SK-N-SH treated with all-trans-retinoic acid at 6 μM for 48 hours (cell line): ENCODE results near the gene PDE1C.

Source experiments
- ATAC-seq: fragments of 200-7000 bp; cut with Tn5 transposase; 3 replicates; pipeline ENCODE4 v1.9.1; 2020; ENCODE audit warnings: mild to moderate bottlenecking, moderate library complexity
- ARNTL ChIP-seq: fragments of 450-650 bp; formaldehyde crosslinking; IDR thresholded peaks from 2 replicates; pipeline ENCODE4 v1.5.0; 2020; ENCODE audit warnings: low read depth, mild to moderate bottlenecking, moderate library complexity, borderline replicate concordance
- BACH2 ChIP-seq: fragments of 250-450 bp; sonication (Bioruptor Pico); IDR thresholded peaks from 2 replicates; pipeline ENCODE4 v1.9.0; 2021; ENCODE audit warnings: mild to moderate bottlenecking, borderline replicate concordance
- CREB5 ChIP-seq: fragments of 250-450 bp; sonication (Bioruptor Pico); IDR thresholded peaks from 2 replicates; pipeline ENCODE4 v1.5.1; 2020; ENCODE audit warnings: low read depth, mild to moderate bottlenecking, moderate library complexity
- CSDC2 ChIP-seq: fragments of 250-450 bp; sonication (Bioruptor Pico); IDR thresholded peaks from 2 replicates; pipeline ENCODE4 v1.5.0; 2020; ENCODE audit warnings: mild to moderate bottlenecking, moderate library complexity
- CSRNP3 ChIP-seq: fragments of 250-450 bp; sonication (Bioruptor Pico); IDR thresholded peaks from 2 replicates; pipeline ENCODE4 v1.5.1; 2021; ENCODE audit warnings: mild to moderate bottlenecking, moderate library complexity
- GLIS3 ChIP-seq: fragments of 250-450 bp; sonication (Bioruptor Pico); IDR thresholded peaks from 2 replicates; pipeline ENCODE4 v1.5.0; 2020; ENCODE audit warnings: mild to moderate bottlenecking, moderate library complexity
- ISL1 ChIP-seq: fragments of 250-450 bp; sonication (Bioruptor Pico); IDR thresholded peaks from 2 replicates; pipeline ENCODE4 v2.1.2; 2022; ENCODE audit warnings: mild to moderate bottlenecking, moderate library complexity
- PATZ1 ChIP-seq: fragments of 250-450 bp; sonication (Bioruptor Pico); IDR thresholded peaks from 2 replicates; pipeline ENCODE4 v1.8.0; 2020; ENCODE audit warnings: mild to moderate bottlenecking, moderate library complexity, borderline replicate concordance
- POU6F1 ChIP-seq: fragments of 250-450 bp; sonication (Bioruptor Pico); IDR thresholded peaks from 2 replicates; pipeline ENCODE4 v1.8.0; 2021; ENCODE audit warnings: low read depth, mild to moderate bottlenecking, moderate library complexity, borderline replicate concordance
- PPARA ChIP-seq: fragments of 250-450 bp; sonication (Bioruptor Pico); IDR thresholded peaks from 2 replicates; pipeline ENCODE4 v1.5.0; 2020; ENCODE audit warnings: mild to moderate bottlenecking, borderline replicate concordance
- RARB ChIP-seq: fragments of 250-450 bp; sonication (Bioruptor Pico); IDR thresholded peaks from 2 replicates; pipeline ENCODE4 v1.8.0; 2021; ENCODE audit warnings: mild to moderate bottlenecking, moderate library complexity
- SNAI2 ChIP-seq: fragments of 250-450 bp; sonication (Bioruptor Pico); IDR thresholded peaks from 2 replicates; pipeline ENCODE4 v1.5.0; 2020; ENCODE audit warnings: mild to moderate bottlenecking, moderate library complexity
- TOX ChIP-seq: fragments of 250-450 bp; sonication (Bioruptor Pico); IDR thresholded peaks from 2 replicates; pipeline ENCODE4 v1.8.0; 2021; ENCODE audit warnings: mild to moderate bottlenecking, moderate library complexity, borderline replicate concordance
- TSHZ2 ChIP-seq: fragments of 250-450 bp; sonication (Bioruptor Pico); IDR thresholded peaks from 2 replicates; pipeline ENCODE4 v1.5.0; 2020; ENCODE audit warnings: mild to moderate bottlenecking, moderate library complexity
- ZC3H10 ChIP-seq: fragments of 250-450 bp; sonication (Bioruptor Pico); IDR thresholded peaks from 2 replicates; pipeline ENCODE4 v1.5.1; 2021; ENCODE audit warnings: mild to moderate bottlenecking, moderate library complexity
- ZFP3 ChIP-seq: fragments of 250-450 bp; sonication (Bioruptor Pico); IDR thresholded peaks from 2 replicates; pipeline ENCODE4 v1.5.0; 2020; ENCODE audit warnings: mild to moderate bottlenecking, moderate library complexity
- ZFP30 ChIP-seq: fragments of 450-650 bp; formaldehyde crosslinking; IDR thresholded peaks from 2 replicates; pipeline ENCODE4 v1.5.0; 2022; ENCODE audit warnings: mild to moderate bottlenecking, moderate library complexity
- ZNF565 ChIP-seq: fragments of 450-650 bp; formaldehyde crosslinking; conservative IDR thresholded peaks from 2 replicates; pipeline ENCODE4 v1.5.0; 2020; ENCODE audit warnings: low read depth, mild to moderate bottlenecking, moderate library complexity
- ZNF70 ChIP-seq: fragments of 450-650 bp; formaldehyde crosslinking; IDR thresholded peaks from 2 replicates; pipeline ENCODE4 v1.5.0; 2020; ENCODE audit warnings: mild to moderate bottlenecking, moderate library complexity
- ZNF8 ChIP-seq: fragments of 450-650 bp; formaldehyde crosslinking; IDR thresholded peaks from 2 replicates; pipeline ENCODE4 v1.5.0; 2020; ENCODE audit warnings: mild to moderate bottlenecking, moderate library complexity

Gene PDE1C

GRCh38 chr7:31729195-31729804, 340.9 kb downstream of the PDE1C start:
- no peak for ATAC-seq

More at GRCh38 chr7:31729195-31729804, 340.9 kb downstream of the PDE1C start:
- TF ChIP-seq PATZ1 (no peak), ARNTL (no peak), RARB (CRISPR knock-in tag) (no peak), BACH2 (CRISPR knock-in tag) (no peak), SNAI2 (no peak), ZNF8 (CRISPR knock-in tag) (no peak), GLIS3 (no peak), CSDC2 (CRISPR knock-in tag) (no peak), CSRNP3 (CRISPR knock-in tag) (no peak), POU6F1 (CRISPR knock-in tag) (no peak), PPARA (CRISPR knock-in tag) (no peak), TOX (no peak), TSHZ2 (CRISPR knock-in tag) (no peak), ZFP30 (CRISPR knock-in tag) (no peak), ISL1 (CRISPR knock-in tag) (no peak), ZC3H10 (CRISPR knock-in tag) (no peak), ZFP3 (no peak), ZNF70 (CRISPR knock-in tag) (no peak), CREB5 (CRISPR knock-in tag) (no peak), ZNF565 (CRISPR knock-in tag) (no peak)
- TF ChIP-seq, all 23 proteins: peak for 0
